Astrocyte (in vitro differentiated cells and primary cell): ENCODE data around the gene NXPH4.

Experiments used
- EZH2 ChIP-seq: IDR thresholded peaks from 2 replicates; pipeline ENCODE4 v1.6.1; 2012; ENCODE audit warnings: mild to moderate bottlenecking, low read length, inconsistent platforms; ENCODE audit not compliant: insufficient read depth
- TF ChIP-seq, protein P1 (sequence below): IDR thresholded peaks from 2 replicates; pipeline ENCODE4 v1.5.1; 2011; ENCODE audit warnings: low read depth, mild to moderate bottlenecking, inconsistent platforms, low read length, moderate library complexity; ENCODE audit not compliant: insufficient read depth

- TF ChIP-seq, protein P1, sequence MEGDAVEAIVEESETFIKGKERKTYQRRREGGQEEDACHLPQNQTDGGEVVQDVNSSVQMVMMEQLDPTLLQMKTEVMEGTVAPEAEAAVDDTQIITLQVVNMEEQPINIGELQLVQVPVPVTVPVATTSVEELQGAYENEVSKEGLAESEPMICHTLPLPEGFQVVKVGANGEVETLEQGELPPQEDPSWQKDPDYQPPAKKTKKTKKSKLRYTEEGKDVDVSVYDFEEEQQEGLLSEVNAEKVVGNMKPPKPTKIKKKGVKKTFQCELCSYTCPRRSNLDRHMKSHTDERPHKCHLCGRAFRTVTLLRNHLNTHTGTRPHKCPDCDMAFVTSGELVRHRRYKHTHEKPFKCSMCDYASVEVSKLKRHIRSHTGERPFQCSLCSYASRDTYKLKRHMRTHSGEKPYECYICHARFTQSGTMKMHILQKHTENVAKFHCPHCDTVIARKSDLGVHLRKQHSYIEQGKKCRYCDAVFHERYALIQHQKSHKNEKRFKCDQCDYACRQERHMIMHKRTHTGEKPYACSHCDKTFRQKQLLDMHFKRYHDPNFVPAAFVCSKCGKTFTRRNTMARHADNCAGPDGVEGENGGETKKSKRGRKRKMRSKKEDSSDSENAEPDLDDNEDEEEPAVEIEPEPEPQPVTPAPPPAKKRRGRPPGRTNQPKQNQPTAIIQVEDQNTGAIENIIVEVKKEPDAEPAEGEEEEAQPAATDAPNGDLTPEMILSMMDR = no peak
- no peak for TF ChIP-seq EZH2
Measured at GRCh38 chr12:57254506-57255280, 38.1 kb downstream of the NXPH4 start.
